IPS-18a (cell line): ENCODE measurements around the gene DAAM2.

Source experiments
- H3K27ac ChIP-seq: one replicate; pipeline ENCODE4 v1.5.1; 2013; ENCODE audit warnings: low read length
- H3K27me3 ChIP-seq: one replicate; pipeline ENCODE4 v1.6.1; 2013; ENCODE audit warnings: mild to moderate bottlenecking, low read length; ENCODE audit not compliant: control insufficient read depth, insufficient read depth
- H3K36me3 ChIP-seq: one replicate; pipeline ENCODE4 v1.6.1; 2013; ENCODE audit warnings: low read depth, low read length; ENCODE audit not compliant: control insufficient read depth
- H3K4me1 ChIP-seq: one replicate; pipeline ENCODE4 v1.6.1; 2013; ENCODE audit warnings: low read depth, low read length; ENCODE audit not compliant: control insufficient read depth
- H3K4me3 ChIP-seq: one replicate; pipeline ENCODE4 v1.5.1; 2013; ENCODE audit warnings: low read length
- H3K9ac ChIP-seq: one replicate; pipeline ENCODE4 v1.6.1; 2013; ENCODE audit warnings: mild to moderate bottlenecking, low read length, moderate library complexity
- H3K9me3 ChIP-seq: one replicate; pipeline ENCODE4 v1.6.1; 2013; ENCODE audit warnings: low read depth, low read length; ENCODE audit not compliant: control insufficient read depth

The DAAM2 gene

DNA sequence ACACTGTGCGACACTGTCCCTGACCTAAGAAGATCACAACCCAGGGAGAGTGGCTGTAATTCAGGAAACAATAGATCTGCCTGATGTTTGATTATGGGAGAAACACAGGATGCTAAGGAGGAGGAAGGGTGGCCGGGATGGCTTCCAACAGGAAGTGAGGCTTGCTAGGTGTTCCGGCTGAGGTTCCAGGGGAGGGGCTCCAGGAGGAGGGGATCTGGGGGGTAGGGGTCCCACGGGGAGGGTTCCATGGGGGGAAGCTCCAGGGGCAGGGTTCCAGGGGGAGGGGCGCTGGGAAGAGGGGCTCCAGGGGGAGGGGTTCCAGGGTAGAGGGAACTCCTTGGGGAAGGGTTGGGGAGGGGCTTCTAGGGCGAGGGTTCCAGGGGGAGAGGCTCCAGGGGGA, 48.6 kb downstream of the DAAM2 start:
- no peaks in the 10 kb centered on the region for H3K9me3 ChIP-seq
- no peaks in the 10 kb centered on the region for H3K27me3 ChIP-seq
- H3K36me3 ChIP-seq: no peaks in the 10 kb centered on the region
- H3K9ac ChIP-seq: no peak overlapping the region
- no peak overlapping the region for H3K27ac ChIP-seq
- no peak overlapping the region for H3K4me3 ChIP-seq
- peaks cover 7% of the 10 kb centered on the region for H3K4me1 ChIP-seq

DNA sequence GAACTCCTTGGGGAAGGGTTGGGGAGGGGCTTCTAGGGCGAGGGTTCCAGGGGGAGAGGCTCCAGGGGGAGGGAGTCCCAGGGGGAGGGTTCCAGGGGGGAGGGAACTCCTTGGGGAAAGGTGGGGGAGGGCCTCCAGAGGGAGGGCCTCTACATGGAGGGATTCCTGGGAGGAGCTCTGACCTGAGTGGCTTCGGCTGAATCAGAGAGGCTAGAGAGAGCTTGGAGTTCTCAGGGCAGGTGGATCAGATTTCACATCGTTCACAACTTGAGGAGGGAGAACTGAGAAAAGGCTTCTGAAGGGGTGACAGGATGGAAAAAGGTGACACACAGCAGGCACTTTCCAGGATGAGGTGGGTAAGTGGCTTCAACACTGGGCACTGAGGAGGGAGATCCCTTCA, 49.1 kb downstream of the DAAM2 start:
- Histone ChIP-seq H3K9ac (no peak overlapping the region), H3K27me3 (no peaks in the 10 kb centered on the region), H3K36me3 (no peaks in the 10 kb centered on the region), H3K9me3 (no peaks in the 10 kb centered on the region), H3K4me3 (no peak overlapping the region), H3K27ac (no peak overlapping the region), H3K4me1 (peaks cover 7% of the 10 kb centered on the region)

DNA sequence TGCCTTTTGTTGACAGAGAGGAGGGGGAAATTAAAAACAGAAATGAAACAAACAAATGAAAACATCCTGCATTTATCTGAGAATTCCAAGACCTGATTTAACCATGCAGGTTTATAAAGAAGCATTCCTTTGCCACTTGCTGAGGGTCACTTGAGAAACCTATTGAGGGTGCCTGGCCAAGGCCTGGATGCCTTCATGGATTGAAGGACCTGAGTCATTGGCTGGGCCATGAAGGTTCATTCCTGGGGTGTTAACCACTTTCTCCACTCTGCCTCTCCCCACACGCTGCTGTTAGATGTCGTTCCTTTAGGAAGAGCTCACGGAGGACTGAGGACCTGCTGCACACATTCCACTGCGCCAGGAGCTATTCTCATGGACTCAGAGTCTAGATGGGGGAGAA, 49.7 kb downstream of the DAAM2 start:
- H3K27me3 ChIP-seq: no peaks in the 10 kb centered on the region
- H3K9me3 ChIP-seq: no peaks in the 10 kb centered on the region
- H3K27ac ChIP-seq: no peak overlapping the region
- peaks cover 7% of the 10 kb centered on the region for H3K4me1 ChIP-seq
- no peak overlapping the region for H3K9ac ChIP-seq
- H3K36me3 ChIP-seq: no peaks in the 10 kb centered on the region
- H3K4me3 ChIP-seq: no peak overlapping the region

DNA sequence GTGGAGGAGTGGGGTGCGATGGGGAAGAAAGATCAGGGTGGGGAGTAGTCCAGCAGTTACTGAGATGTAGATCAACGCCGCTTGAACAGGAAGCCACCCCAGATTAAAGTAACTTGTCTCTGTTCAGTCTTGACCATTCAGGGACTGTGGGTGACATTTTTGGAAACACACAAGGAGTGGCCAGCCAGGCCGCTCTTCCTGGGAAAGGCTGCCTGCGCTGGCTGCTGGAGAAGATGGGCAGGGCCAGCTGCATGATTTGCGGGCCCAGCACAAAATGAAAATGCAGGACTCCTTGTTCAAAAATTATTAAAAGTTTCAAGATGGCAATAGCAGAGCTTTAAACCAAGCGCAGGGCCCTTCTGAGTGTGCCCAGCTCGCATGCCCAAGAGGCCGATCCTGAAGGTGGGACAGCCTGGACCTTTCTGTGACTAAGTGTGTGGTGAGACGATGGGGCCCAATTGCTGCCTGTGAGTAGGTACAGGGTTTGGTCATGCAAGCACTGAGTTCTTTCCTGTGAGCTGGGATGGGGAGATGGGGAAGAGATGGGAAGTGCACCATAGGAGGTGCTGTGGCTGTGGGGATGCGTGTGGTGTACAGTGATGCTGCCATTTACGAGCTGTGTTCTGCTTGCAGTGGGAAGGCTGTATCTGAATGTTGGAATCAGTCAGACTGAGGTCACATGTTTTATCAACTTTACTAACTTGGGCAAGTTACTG, 51.3 kb downstream of the DAAM2 start:
- Histone ChIP-seq H3K36me3 (no peaks in the 10 kb centered on the region), H3K27me3 (no peaks in the 10 kb centered on the region), H3K4me3 (no peak overlapping the region), H3K27ac (no peak overlapping the region), H3K9ac (no peak overlapping the region), H3K9me3 (no peaks in the 10 kb centered on the region), H3K4me1 (peaks cover 7% of the 10 kb centered on the region)

GRCh38 chr6:39844866-39845265, 52.7 kb downstream of the DAAM2 start:
- Histone ChIP-seq H3K36me3 (no peaks in the 10 kb centered on the region), H3K27me3 (no peaks in the 10 kb centered on the region), H3K4me3 (no peak overlapping the region), H3K9ac (no peak overlapping the region), H3K4me1 (no peaks in the 10 kb centered on the region), H3K9me3 (no peaks in the 10 kb centered on the region), H3K27ac (no peak overlapping the region)

- Histone ChIP-seq H3K9ac (no peak overlapping the region), H3K9me3 (no peaks in the 10 kb centered on the region), H3K27me3 (no peaks in the 10 kb centered on the region), H3K4me1 (no peaks in the 10 kb centered on the region), H3K4me3 (no peak overlapping the region), H3K36me3 (no peaks in the 10 kb centered on the region), H3K27ac (no peak overlapping the region)
These were observed 55.0 kb downstream of the DAAM2 start for GRCh38 chr6:39847221-39847620.

DNA sequence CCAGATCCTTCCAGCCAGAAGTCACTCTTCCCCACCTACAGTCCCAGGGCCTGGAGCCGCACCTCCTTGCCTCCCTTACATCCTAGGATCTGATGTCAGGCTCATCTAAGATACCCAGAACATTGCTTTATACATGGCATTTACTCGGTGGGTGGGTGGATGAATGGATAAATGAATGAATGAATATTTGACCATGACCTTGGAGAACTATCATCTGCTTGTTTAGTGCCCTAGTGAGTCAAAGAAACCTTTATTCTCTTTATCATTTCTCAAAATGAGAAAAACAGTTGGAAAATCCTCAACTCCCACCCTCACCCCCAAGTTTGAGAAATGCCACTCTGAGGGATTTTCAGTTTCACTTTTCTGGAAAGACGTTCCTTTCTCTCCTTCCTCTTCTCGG, 56.0 kb downstream of the DAAM2 start:
- no peak overlapping the region for H3K9ac ChIP-seq
- no peaks in the 10 kb centered on the region for H3K36me3 ChIP-seq
- H3K4me1 ChIP-seq: no peaks in the 10 kb centered on the region
- H3K27me3 ChIP-seq: no peaks in the 10 kb centered on the region
- no peaks in the 10 kb centered on the region for H3K9me3 ChIP-seq
- no peak overlapping the region for H3K4me3 ChIP-seq
- no peak overlapping the region for H3K27ac ChIP-seq

GRCh38 chr6:39849228-39849627, 57.1 kb downstream of the DAAM2 start:
- no peaks in the 10 kb centered on the region for H3K27me3 ChIP-seq
- no peak overlapping the region for H3K9ac ChIP-seq
- H3K36me3 ChIP-seq: no peaks in the 10 kb centered on the region
- H3K9me3 ChIP-seq: no peaks in the 10 kb centered on the region
- H3K4me3 ChIP-seq: no peak overlapping the region
- H3K27ac ChIP-seq: no peak overlapping the region
- no peaks in the 10 kb centered on the region for H3K4me1 ChIP-seq

DNA sequence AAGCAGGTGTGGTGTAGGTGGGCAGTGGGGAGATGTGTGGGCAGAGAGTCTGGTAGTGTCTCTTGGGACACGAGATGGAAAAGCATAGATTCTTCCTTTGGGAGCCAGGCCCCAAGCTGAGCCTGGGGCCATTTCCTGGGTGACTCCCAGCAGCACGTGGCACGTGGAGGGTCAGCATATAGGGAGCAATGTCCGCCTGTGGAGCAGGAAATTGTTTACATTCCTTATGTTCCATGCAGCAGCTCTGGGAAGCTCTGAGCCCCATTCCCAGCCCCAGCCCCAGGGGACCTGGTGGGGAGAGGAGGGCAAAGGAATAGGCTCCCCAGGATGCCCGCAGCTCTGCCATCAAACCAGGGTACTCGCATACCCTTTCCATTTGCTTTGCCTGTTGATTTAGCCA, 57.6 kb downstream of the DAAM2 start:
- H3K27ac ChIP-seq: no peak overlapping the region

DNA sequence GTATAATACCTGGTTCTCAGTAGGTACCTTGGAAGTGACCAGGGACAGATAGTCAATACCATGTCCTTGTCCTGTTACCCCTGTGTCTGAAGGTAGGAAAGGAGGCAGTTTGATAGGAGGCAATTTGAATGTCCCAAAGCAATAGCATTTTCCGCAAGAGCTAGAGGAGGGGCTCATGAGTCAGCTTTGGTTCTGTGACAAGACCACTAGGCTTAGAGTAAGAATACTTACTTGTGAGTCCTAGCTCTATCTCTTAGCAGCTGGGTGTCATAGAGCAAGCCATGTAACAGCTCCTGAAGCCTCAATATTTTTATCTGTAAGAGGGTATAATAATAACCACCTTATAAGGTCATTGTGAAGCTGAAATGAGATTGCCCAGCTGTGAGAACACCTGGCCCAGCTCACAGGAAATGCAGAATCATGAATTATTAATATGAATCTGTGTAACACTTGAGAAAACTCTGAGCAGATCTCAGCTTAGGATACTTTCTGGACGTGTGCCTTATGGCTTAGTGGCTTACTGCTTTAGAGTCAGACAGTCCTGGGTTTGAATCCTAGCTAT, 58.6 kb downstream of the DAAM2 start:
- Histone ChIP-seq H3K9ac (no peak overlapping the region), H3K4me3 (no peak overlapping the region), H3K27ac (no peak overlapping the region), H3K9me3 (no peaks in the 10 kb centered on the region), H3K36me3 (no peaks in the 10 kb centered on the region), H3K4me1 (no peaks in the 10 kb centered on the region), H3K27me3 (no peaks in the 10 kb centered on the region)

More for the DNA sequence above, 57.6 kb downstream of the DAAM2 start:
- Histone ChIP-seq H3K36me3 (no peaks in the 10 kb centered on the region), H3K27me3 (no peaks in the 10 kb centered on the region), H3K4me1 (no peaks in the 10 kb centered on the region), H3K9ac (no peak overlapping the region), H3K4me3 (no peak overlapping the region), H3K9me3 (no peaks in the 10 kb centered on the region)

GRCh38 chr6:39851331-39851730, 59.2 kb downstream of the DAAM2 start:
- no peak overlapping the region for H3K9ac ChIP-seq
- no peaks in the 10 kb centered on the region for H3K36me3 ChIP-seq
- H3K27ac ChIP-seq: no peak overlapping the region
- no peaks in the 10 kb centered on the region for H3K27me3 ChIP-seq
- H3K9me3 ChIP-seq: no peaks in the 10 kb centered on the region
- H3K4me1 ChIP-seq: no peaks in the 10 kb centered on the region
- H3K4me3 ChIP-seq: no peak overlapping the region

GRCh38 chr6:39852324-39852723, 60.1 kb downstream of the DAAM2 start:
- H3K4me1 ChIP-seq: no peaks in the 10 kb centered on the region
- H3K9me3 ChIP-seq: no peaks in the 10 kb centered on the region
- H3K9ac ChIP-seq: no peak overlapping the region
- no peaks in the 10 kb centered on the region for H3K27me3 ChIP-seq
- no peak overlapping the region for H3K4me3 ChIP-seq
- no peaks in the 10 kb centered on the region for H3K36me3 ChIP-seq
- H3K27ac ChIP-seq: no peak overlapping the region
